ENCODE measurements around the gene CCDC106.

CCDC106 gene

GRCh38 chr19:55614711-55615542 is 33.1 kb upstream of the CCDC106 start:
- DNase-seq, result no peak

- DNase-seq, result no peak
Measured at GRCh38 chr19:55615543-55616394, 32.2 kb upstream of the CCDC106 start.

GRCh38 chr19:55616395-55616875 is 31.6 kb upstream of the CCDC106 start:
- DNase-seq, result no peak

- no peak for DNase-seq
Measured at GRCh38 chr19:55617426-55617825, 30.6 kb upstream of the CCDC106 start.

- DNase-seq, result no peak
Measured at GRCh38 chr19:55618426-55618825, 29.6 kb upstream of the CCDC106 start.

GRCh38 chr19:55619286-55619685 is 28.7 kb upstream of the CCDC106 start:
- no peak for DNase-seq

GRCh38 chr19:55620410-55621204 is 27.4 kb upstream of the CCDC106 start:
- no peak for DNase-seq

GRCh38 chr19:55621205-55621672 is 26.8 kb upstream of the CCDC106 start:
- no peak for DNase-seq

GRCh38 chr19:55621673-55622231 is 26.3 kb upstream of the CCDC106 start:
- no peak for DNase-seq

- no peak for DNase-seq
Measured at GRCh38 chr19:55622242-55622969, 25.6 kb upstream of the CCDC106 start.

- no peak for DNase-seq
Measured at GRCh38 chr19:55623130-55623529, 24.9 kb upstream of the CCDC106 start.

GRCh38 chr19:55623561-55623960 is 24.5 kb upstream of the CCDC106 start:
- DNase-seq, result no peak

- DNase-seq, result peak; percentile 94
Measured at GRCh38 chr19:55624109-55625003, 23.7 kb upstream of the CCDC106 start, which contains the start of gene ZNF784. TSS of gene ZNF784 (minus strand) at chr19:55624566. CDS start at chr19:55624561, 5 bp downstream.

- DNase-seq, result no peak
Measured at GRCh38 chr19:55625004-55625326, 23.0 kb upstream of the CCDC106 start.

GRCh38 chr19:55626350-55626749 is 21.7 kb upstream of the CCDC106 start:
- DNase-seq, result no peak

- peak; percentile 85 for DNase-seq
Measured at GRCh38 chr19:55632463-55632834, 15.6 kb upstream of the CCDC106 start.

GRCh38 chr19:55633861-55634260 is 14.2 kb upstream of the CCDC106 start:
- DNase-seq, result no peak

GRCh38 chr19:55635334-55635717 is 12.7 kb upstream of the CCDC106 start:
- DNase-seq, result no peak

- DNase-seq, result no peak
Measured at GRCh38 chr19:55635856-55636440, 12.1 kb upstream of the CCDC106 start.

- DNase-seq, result no peak
Measured at GRCh38 chr19:55636723-55637122, 11.3 kb upstream of the CCDC106 start.

All from NCI-H748 treated with DMSO at 0.1 percent for 48 hours (cell line).